ENCODE data around the gene TBPL1. TPM values are rescaled to one million over a fixed set of nuclear protein-coding genes. Genes with fewer than 3 reads are reported as not detected.

The TBPL1 gene
- total and polyA plus RNA-seq, 2 of the 8 experiments (the other 6 are each of a cell fraction or from before 2014, with no cell fraction given): 32.5 to 67.0 TPM

GRCh38 chr6:134034961-134035822, 82.2 kb downstream of the TBPL1 start:
- no peak overlapping the region for H3K18ac ChIP-seq (ENCODE audit: extremely low read depth, low read length)
- H2AK5ac ChIP-seq (ENCODE audit: low read depth, low read length): no peak overlapping the region
- DNase-seq (ENCODE audit: low read depth in 1 of 2, low spot score in 2 of 2): no peak
- H3K79me2 ChIP-seq (ENCODE audit: control insufficient read depth in 1 of 2, insufficient read depth in 2 of 2, low read length in 2 of 2): no peaks in the 10 kb centered on the region
- peaks cover 0 to 6% (median 0%) of the 10 kb centered on the region in 4 experiments; a peak in 2 of 7 replicates for H3K4me1 ChIP-seq (replicated peaks in 1 of 4; ENCODE audit: control insufficient read depth in 3 of 4, insufficient read depth in 4 of 4, low read length in 3 of 4)
- H3K27me3 ChIP-seq (replicated peaks in 1 of 4; ENCODE audit: control insufficient read depth in 3 of 4, extremely low read depth in 1 of 4, insufficient read depth in 3 of 4, low read length in 3 of 4): no peaks in the 10 kb centered on the region
- H3K79me1 ChIP-seq (ENCODE audit: low read depth, low read length): no peaks in the 10 kb centered on the region
- ChIA-PET CTCF (ENCODE audit: partially characterized antibody) (interaction anchor here (0.6 to 2.7 kb wide), 5 partner anchors 9 to 86 kb away, joined by 3 to 17 read pairs (median 3); no protein-coding TSS in a partner anchor), POLR2A (ENCODE audit: partially characterized antibody) (no interaction called here)
- H2AFZ ChIP-seq (ENCODE audit: low read length): no peak overlapping the region
- H3K23me2 ChIP-seq (ENCODE audit: low read depth, low read length): no peaks in the 10 kb centered on the region; the same call in 1 of the 2 replicates
- H2BK12ac ChIP-seq (ENCODE audit: low read depth, low read length): no peak overlapping the region
- H3K23ac ChIP-seq (ENCODE audit: insufficient read length): no peak overlapping the region
- no peak overlapping the region for H2BK5ac ChIP-seq (ENCODE audit: low read depth, low read length)
- no peak for TF ChIP-seq GABPA (IDR thresholded peaks at IDR 0.05; ENCODE audit: borderline replicate concordance, insufficient read depth, low read length)
- no peak for TF ChIP-seq EZH2 (IDR thresholded peaks at IDR 0.05; ENCODE audit: low read depth, low read length, severe bottlenecking)
- TF ChIP-seq TAF1 (IDR thresholded peaks at IDR 0.05; ENCODE audit: low read depth, low read length): no peak
- no peak for TF ChIP-seq TEAD4 (IDR thresholded peaks at IDR 0.05; ENCODE audit: low read depth, low read length)
- TF ChIP-seq RAD21 (IDR thresholded peaks at IDR 0.05 in 1 of 2, conservative IDR thresholded peaks at IDR 0.05 in 1 of 2; ENCODE audit: low read depth in 2 of 2, low read length in 2 of 2): no peak
- no peak for TF ChIP-seq MAFK (IDR thresholded peaks at IDR 0.05; ENCODE audit: low read depth, low read length)
- no peak for TF ChIP-seq NANOG (IDR thresholded peaks at IDR 0.05; ENCODE audit: insufficient read depth, low read depth, low read length, poor library complexity, severe bottlenecking)
- no peak for TF ChIP-seq POU5F1 (IDR thresholded peaks at IDR 0.05; ENCODE audit: low read depth, low read length)
- no peak overlapping the region for H3K4ac ChIP-seq (replicated peaks; ENCODE audit: insufficient read length, low read depth, low read length)
- H4K8ac ChIP-seq (ENCODE audit: extremely low read depth, insufficient read depth, low read length): no peak overlapping the region
- FAIRE-seq: no peak
- H3K27ac ChIP-seq (ENCODE audit: low read depth, low read length): no peak overlapping the region
- H3K14ac ChIP-seq (ENCODE audit: insufficient read length): no peak overlapping the region
- no peaks in the 10 kb centered on the region for H3K36me3 ChIP-seq (ENCODE audit: control insufficient read depth in 2 of 4, insufficient read depth in 4 of 4, low read length in 3 of 4)
- no peak overlapping the region; a peak in 1 of 7 replicates for H3K9ac ChIP-seq (replicated peaks in 1 of 4; ENCODE audit: extremely low read depth in 1 of 4, low read depth in 3 of 4, low read length in 3 of 4)
- H3K4me3 ChIP-seq (ENCODE audit: extremely low read depth in 1 of 4, insufficient read depth in 2 of 4, low read depth in 3 of 4, low read length in 4 of 4): no peak overlapping the region
- H3K4me2 ChIP-seq (ENCODE audit: insufficient read depth in 1 of 2, low read depth in 2 of 2, low read length in 2 of 2): no peak overlapping the region
- no peak overlapping the region for H2BK20ac ChIP-seq (ENCODE audit: low read length)
- H3K9me3 ChIP-seq (ENCODE audit: insufficient read depth in 2 of 2, low read depth in 1 of 2, low read length in 1 of 2): no peaks in the 10 kb centered on the region
- H4K5ac ChIP-seq (ENCODE audit: insufficient read length, low read depth, low read length): no peak overlapping the region
- WGBS, 2 experiments (ENCODE audit: extremely low coverage in 1 of 2, insufficient coverage in 1 of 2, insufficient read length in 1 of 2, insufficient replicate concordance in 2 of 2, low coverage in 1 of 2, low lambda C conversion rate in 2 of 2, missing lambda C conversion rate in 1 of 2): 88 to 100% methylated on average over 1 to 7 of the region's 7 CpGs
- H2BK15ac ChIP-seq (ENCODE audit: low read length): no peak overlapping the region
- no peak overlapping the region for H4K91ac ChIP-seq (replicated peaks; ENCODE audit: insufficient read length, low read length)
- H2BK120ac ChIP-seq (replicated peaks; ENCODE audit: low read depth, low read length): no peak overlapping the region
- no peak overlapping the region for H3K56ac ChIP-seq (replicated peaks; ENCODE audit: insufficient read length, low read depth, low read length)
- no peaks in the 10 kb centered on the region for H4K20me1 ChIP-seq (replicated peaks in 1 of 2; ENCODE audit: control insufficient read depth in 1 of 2, insufficient read depth in 2 of 2, low read length in 2 of 2)
